ENCODE results near the gene CRLF1.
A peak's percentile ranks its signal among the peaks of the same experiment; 100 is the strongest.
"Not testable (repeated sequence)": the region's sequence is repeated elsewhere in the genome, so short reads cannot be mapped to it uniquely, and the experiment has no call there.

The CRLF1 gene

DNA sequence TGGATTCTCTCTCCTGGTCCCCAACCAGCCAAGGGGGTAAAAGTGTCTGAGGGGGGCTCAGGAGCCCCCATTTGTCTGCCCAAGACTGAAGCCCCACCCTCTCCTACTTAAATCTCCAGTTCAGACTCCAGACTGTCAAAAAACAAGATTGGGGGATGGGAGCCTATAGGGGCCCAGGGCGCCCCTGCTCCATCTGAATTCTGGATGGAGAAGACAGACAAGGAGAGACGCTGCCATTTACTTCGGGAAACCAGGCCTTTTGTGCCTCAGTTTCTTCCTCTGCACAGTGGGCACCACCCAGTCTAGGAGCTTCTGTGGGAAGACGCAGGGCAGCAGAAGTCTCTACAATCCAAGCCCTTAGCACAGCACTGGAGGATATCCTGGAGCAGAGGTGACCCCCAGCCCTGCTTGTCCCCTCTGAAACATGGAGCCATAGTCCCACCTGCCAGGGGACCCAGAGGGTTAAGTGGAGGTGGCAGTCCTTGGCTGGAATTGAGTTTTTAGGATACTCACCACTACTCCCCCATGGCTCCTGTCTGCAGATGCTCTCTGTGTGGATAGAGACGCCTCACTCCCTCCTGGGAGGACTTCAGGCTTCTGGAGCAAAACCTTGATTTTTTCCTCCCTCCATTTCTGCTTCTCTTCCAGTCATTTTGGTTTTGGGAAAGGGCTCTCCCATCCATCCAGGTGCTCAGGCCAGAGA is 1.7 kb upstream of the CRLF1 start:
- DNase-seq: no peak

DNA sequence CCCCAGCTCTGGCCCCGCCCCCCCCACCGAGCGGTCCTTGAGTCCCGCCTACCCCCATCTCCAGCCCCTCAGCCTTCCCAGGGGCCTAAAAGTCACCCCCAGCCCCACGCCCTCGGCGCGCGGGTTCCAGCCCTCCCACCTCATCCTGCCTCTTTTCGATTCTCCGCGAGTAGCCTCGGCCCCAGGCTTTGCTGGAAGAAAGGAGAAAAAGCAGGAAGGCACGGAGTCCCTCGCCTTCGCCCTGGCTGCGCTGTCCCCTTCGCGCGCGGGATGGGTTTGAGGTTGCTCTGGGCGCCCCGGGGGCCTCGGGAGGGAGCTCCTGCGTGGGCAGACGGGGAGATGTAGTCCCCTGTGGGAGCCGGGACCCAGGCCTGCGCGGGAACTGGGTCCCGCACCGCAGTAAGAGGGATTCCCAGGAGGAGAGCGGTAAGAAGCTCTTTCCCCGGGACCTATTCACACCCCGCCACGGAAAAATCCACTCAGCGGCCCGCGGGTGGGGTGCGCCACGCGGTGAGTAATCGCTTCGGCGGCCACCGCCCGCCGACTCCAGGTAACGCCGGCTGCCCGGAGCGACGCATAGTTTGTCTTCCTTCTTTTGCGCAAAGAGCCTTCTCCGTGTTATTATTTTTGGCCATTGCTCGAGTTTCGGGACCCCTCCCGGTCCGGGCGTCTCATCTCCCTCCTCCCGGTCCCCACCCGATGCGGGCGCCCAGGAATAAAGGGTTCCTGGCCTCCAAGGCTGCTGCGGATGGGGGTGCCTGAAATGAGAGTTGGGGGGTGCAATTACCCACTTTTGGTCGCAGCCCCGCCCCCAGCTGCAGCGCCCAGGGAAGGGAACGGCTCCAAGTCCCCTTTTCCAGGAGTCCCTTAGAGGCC is 865 bp upstream of the CRLF1 start:
- no peak for DNase-seq

GRCh38 chr19:18605546-18606280 is 886 bp downstream of the CRLF1 start:
- no peak for DNase-seq

GRCh38 chr19:18605196-18605545 is 1.4 kb downstream of the CRLF1 start:
- no peak for DNase-seq

DNA sequence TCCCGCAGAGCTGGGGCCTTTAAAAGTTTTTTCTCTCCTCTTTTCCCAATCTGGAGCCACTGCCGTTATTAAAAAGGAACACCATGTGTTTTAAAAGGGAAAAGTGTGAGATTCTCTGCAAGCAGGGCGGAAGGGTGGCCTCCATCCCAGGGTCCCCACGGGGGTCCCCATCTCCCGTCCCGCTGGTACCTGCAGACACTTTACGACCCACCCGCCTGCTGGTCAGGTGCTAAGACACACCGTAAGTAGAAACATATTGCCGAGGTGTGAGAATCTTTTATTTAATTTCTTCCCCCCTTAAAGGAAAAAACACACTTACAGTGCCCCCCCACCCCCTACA is 1.8 kb downstream of the CRLF1 start:
- DNase-seq: no peak

DNA sequence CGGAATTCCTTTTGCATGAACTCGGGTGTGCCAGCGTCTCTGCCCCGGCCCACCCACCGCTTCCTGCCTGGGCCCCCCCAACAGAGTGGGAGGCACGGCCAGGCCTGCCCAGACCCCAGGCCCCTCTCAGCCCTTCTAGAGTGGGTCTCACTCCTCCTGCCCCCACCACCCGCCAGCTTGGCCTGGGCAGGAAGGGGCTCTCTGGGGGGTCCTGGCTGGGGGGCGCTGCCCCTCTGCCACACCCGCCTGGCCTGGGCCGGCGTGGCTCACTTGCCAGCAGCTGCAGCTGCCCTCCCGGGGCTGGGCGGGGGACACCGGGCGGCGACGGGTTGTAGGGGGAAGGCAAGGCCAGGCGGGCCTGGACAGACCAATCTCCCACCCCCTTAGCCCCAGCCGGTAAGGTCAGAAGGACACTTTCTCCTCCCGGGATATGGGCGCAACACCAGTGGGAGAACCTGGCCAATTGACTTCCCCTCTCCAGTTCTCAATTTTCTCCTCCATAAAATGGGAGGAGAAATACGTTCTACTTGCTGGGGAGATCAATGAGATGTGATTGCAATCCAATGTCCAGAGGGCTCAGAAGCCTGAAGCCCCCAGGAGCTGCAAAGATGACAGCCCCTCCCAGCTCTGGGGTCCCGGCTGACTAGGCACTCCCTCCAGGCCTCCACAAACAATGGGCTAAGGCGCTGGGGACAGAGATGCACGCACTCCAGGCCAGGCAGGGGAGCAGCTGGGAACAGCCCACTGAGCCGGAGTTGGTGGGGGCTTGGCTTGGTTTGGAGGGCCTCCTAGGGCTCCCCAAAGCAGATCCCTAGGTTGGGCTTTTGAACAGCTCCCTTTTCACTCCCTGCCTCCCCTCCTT is 2.4 kb downstream of the CRLF1 start:
- DNase-seq: no peak

DNA sequence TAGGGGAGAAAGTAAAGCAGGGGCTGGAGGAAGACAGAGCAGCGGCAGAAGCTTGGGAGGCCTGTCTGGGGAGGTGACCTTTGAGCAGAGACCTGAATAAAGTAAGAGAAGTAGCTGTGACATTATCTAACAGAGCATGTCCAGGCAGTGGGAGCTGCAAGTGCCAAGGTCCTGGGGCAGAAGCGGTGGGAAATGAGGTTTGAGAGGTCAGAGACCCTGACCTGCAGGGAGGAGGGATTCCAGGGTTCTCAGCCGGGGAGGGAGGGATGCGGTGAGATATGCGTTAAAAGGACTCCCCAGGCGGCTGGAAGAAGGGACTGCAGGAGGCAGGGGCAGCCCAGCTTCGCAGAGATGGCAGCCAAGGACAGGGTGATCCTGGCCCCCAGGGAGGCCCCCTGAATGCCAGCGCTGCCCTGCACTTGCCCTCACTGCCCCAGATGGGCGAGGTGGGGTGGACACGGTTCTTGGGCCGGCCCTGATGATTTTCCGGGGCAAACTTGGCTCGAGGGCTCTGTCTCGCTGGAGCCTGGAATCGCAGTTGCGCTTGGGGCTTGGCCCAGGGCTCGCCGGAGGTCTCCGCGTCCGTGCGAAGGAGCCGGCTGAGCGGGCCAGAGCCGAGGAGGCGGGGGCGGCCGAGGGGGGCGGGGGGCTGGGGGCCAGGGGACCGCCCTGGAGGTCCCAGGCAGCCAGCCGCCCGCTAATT is 3.2 kb downstream of the CRLF1 start:
- DNase-seq: peak; percentile 71

DNA sequence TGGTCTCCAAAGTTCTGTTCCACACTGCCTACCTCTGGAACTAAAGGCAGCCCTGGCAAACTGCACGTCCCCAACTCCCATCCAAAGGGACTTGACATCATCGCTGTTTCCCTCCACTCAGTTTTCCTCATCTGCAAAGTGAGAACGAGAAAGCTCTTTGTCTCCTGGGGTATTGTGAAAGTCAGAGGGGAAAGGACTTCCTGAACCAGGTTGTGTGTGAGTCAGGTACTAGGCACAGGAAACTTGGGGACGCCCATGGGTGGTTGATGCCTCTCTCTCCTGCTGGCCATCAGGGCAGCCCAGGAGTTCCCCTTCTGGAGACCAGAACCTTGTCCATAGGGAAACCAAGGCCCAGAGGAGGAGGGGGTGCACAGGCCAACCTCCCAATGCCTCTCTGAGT is 4.7 kb downstream of the CRLF1 start:
- DNase-seq: no peak

GRCh38 chr19:18600692-18601397 is 5.8 kb downstream of the CRLF1 start:
- not testable (repeated sequence) for DNase-seq

DNA sequence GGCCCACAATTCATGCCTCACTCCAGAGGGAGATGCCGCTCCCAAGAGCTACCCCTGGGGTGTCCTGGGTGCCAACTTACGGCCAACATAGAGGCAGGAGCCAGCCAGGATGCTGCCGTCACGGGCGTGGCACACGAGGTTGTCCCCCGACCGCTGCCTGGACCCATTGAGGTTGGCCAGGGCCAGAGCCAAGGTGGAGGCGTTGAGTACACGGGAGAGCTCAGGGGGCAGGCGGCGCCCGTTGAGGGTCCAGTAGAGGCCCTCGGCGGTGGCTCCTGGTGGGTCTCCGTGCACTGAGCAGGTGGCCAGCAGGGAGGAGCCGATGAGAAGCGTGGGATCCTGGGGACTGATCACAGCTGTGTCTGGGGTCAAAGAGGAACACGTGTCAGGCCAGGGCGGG is 7.1 kb downstream of the CRLF1 start:
- DNase-seq: no peak

DNA sequence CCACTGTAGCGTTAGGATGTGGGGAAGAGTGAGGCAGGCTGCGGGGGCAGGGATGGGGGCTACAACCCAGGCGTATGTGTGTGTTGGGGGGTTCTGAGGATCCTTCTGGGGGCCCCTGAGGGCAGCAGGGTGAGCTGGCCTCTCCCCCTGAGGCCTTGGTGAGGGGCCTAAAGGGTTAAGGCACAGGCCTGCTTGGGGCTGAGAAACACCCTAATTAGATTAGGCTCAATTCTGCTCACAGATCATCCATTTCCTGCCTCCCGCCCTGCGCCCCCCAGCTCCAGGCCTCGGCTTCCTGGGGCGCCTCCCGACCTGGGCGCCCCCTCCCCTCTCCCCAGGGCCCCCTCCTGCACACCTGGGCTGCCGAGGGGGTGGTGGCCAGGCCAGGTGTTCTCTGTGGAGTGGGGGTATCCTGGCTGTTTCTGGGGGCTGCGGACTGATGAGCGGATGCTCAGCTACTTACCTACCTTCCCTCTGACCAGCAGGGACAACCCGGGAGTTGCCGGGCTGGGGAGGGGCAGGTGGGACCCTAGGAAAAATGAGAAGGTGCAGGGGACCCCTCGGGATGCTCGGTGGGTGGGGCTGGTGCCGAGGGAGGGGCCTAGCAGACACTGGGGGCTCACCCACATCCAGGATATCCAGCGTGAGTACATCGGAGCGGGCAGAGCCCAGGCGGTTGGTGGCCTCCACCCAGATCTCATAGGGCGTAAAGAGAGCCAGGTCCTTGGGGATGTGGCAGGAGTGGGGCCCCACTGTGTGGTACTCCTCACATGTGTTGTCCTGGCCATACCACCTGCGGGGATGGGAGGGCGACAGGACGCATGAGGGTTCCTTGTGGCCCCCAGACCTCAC is 8.6 kb downstream of the CRLF1 start:
- DNase-seq: no peak

- DNase-seq: peak; percentile 77
Measured at GRCh38 chr19:18596752-18597157, 9.8 kb downstream of the CRLF1 start.

DNA sequence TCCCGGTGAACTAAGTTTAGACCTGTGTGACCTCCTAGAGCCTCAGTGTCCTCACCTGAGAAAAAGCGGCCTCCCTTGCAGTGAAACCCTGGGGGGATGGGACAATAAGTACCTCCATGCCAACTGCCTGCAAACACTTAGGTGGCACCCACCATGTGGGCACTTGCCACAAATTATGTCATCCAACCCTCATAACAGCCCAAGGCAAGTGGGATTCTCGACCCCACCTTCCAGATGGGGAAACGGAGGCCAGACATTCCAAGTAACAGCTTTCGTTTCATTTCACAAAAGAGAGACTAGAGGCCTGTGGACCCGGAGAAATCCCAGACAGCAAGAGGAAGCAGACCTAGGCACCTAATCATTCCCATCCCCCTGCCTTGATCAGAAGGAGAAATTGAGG is 11.1 kb downstream of the CRLF1 start:
- no peak for DNase-seq

GRCh38 chr19:18594824-18595373 is 11.7 kb downstream of the CRLF1 start:
- no peak for DNase-seq

GRCh38 chr19:18594096-18594823 is 12.3 kb downstream of the CRLF1 start:
- DNase-seq: peak; percentile 80

DNA sequence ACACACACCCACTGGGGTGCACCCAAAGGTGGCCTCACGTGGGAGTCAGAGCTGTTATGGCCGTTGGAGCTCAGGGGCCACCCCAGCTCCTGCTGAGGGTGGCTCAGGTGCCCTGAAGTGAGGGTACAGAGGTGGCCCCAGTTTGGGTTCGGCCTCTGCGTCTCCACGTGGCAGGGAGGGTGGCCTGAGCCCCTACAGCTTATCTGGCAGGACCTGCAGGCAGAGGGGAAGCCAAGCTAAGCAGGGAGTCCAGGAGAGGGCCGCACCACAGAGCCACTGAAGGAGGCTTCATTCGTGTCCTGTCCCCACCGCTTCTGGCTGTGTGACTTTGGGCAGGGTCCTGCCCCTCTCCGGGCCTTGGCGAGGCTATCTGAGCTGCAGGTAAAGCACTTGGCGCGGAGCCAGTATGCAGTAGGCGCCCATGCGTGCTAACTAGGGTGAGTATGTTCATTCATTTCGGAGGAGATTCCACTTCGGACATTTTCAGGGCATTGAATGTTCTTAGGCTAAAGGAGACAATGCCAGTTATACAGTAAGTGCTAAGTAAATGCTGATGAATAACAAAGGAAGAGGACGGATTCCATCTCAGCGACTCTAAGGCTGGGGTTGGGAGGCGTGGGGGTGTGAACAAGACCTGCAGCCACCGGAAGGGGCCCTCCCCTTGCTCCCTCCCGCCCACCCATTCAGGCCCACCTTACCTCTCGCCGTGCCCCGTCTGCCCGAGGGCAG is 13.1 kb downstream of the CRLF1 start:
- no peak for DNase-seq

- not testable (repeated sequence) for DNase-seq
Measured at GRCh38 chr19:18592732-18593131, 13.9 kb downstream of the CRLF1 start.

GRCh38 chr19:18591735-18592385 is 14.7 kb downstream of the CRLF1 start:
- no peak for DNase-seq

All from hematopoietic multipotent progenitor cell treated with erythropoietin and hydrocortisone succinate and interleukin-3 and kit ligand, for 6 days (in vitro differentiated cells).